Right ventricle myocardium superior (tissue), 1 donor: ENCODE measurements around the gene RPRML. TPM values are rescaled to one million over a fixed set of nuclear protein-coding genes. Genes with fewer than 3 reads are reported as not detected.
"Not testable (repeated sequence)": the region's sequence is repeated elsewhere in the genome, so short reads cannot be mapped to it uniquely, and the experiment has no call there.

Source experiments
- ATAC-seq: fragments of 200-7000 bp; cut with Tn5 transposase; one replicate; pipeline ENCODE4 v1.9.1; 2020; ENCODE audit warnings: mild to moderate bottlenecking; ENCODE audit not compliant: poor library complexity
- DNase-seq: peaks from one replicate; pipeline ENCODE4 v3.0.0-alpha.2; 2020
- intact Hi-C: fragments of 100-400 bp; cut with DNase I; formaldehyde crosslinking; loops from one replicate; pipeline ENCODE4 v1.11.2; 2022
- long read RNA-seq: library from polyadenylated mRNA; unstranded; transcript quantifications from one replicate; pipeline ENCODE4 v2.0.0, GENCODE V29; 2021
- total RNA-seq: library from RNA; stranded (reverse); fragmentation: NEBNext Ultra II Directional; extraction: Animal tissue kit (Norgen Biotek cat#: 25700); gene quantifications from one replicate; pipeline ENCODE4 v1.2.1, GENCODE V29; 2021
- donor health status: DM: no; HTN: yes; CAD: no; lungs with severe emphysema.

Gene RPRML
- total RNA-seq, result not detected
- long read RNA-seq, partial matches to known transcripts, result 0 of 1 reads
- long read RNA-seq, other reads (novel, unspliced or antisense), result 0 of 1 reads

GRCh38 chr17:46979147-46979863 is at the start of gene RPRML:
RPRML (minus strand) TSS chr17:46979253; CDS start chr17:46979007, 246 bp downstream.
- intact Hi-C loops, result no loop called here
- ATAC-seq (peak; percentile 85), DNase-seq (peak; percentile 58)

- DNase-seq, intact Hi-C loops: not testable (repeated sequence)
Observed at GRCh38 chr17:47016966-47017365, 37.9 kb upstream of the RPRML start.

GRCh38 chr17:47013341-47013740 is 34.3 kb upstream of the RPRML start:
- no peak for DNase-seq
- intact Hi-C loops, result no loop called here
- no peak for ATAC-seq

More at GRCh38 chr17:47016966-47017365, 37.9 kb upstream of the RPRML start:
- not testable (repeated sequence) for ATAC-seq

GRCh38 chr17:47012457-47012856 is 33.4 kb upstream of the RPRML start:
- DNase-seq (no peak), ATAC-seq (no peak)
- intact Hi-C loops, result no loop called here

GRCh38 chr17:47009759-47010594 is 30.9 kb upstream of the RPRML start:
- DNase-seq (no peak), ATAC-seq (peak; percentile 36)
- intact Hi-C loops, result no loop called here

- intact Hi-C loops, result loop anchor here (5.0 kb wide), 1 partner anchor 63 kb away; no protein-coding TSS in a partner anchor
- ATAC-seq, result no peak
- no peak for DNase-seq
Observed at GRCh38 chr17:47004906-47005305, 25.9 kb upstream of the RPRML start.

GRCh38 chr17:47003864-47004263 is 24.8 kb upstream of the RPRML start:
- DNase-seq, ATAC-seq: not testable (repeated sequence)
- intact Hi-C loops, result loop anchor here (5.0 kb wide), 1 partner anchor 62 kb away; no protein-coding TSS in a partner anchor

GRCh38 chr17:46995841-46996571 is 17.0 kb upstream of the RPRML start:
- no peak for DNase-seq
- ATAC-seq, result no peak
- intact Hi-C loops, result loop anchor here (10.0 kb wide), 1 partner anchor 151 kb away; no protein-coding TSS in a partner anchor

- intact Hi-C loops, result loop anchor here (10.0 kb wide), 1 partner anchor 150 kb away; no protein-coding TSS in a partner anchor
- no peak for ATAC-seq
- no peak for DNase-seq
Observed at GRCh38 chr17:46994993-46995392, 15.9 kb upstream of the RPRML start.

- intact Hi-C loops, result loop anchor here (10.0 kb wide), 1 partner anchor 147 kb away; no protein-coding TSS in a partner anchor
- no peak for ATAC-seq
- no peak for DNase-seq
Observed at GRCh38 chr17:46991617-46992016, 12.6 kb upstream of the RPRML start.

GRCh38 chr17:46989637-46990431 is 10.8 kb upstream of the RPRML start:
- no peak for DNase-seq
- no peak for ATAC-seq
- intact Hi-C loops, result loop anchor here (10.0 kb wide), 1 partner anchor 145 kb away; no protein-coding TSS in a partner anchor

- DNase-seq, ATAC-seq, intact Hi-C loops: not testable (repeated sequence)
Observed at GRCh38 chr17:46987927-46988326, 8.9 kb upstream of the RPRML start.

- ATAC-seq (no peak), DNase-seq (no peak)
- intact Hi-C loops, result no loop called here
Observed at GRCh38 chr17:46986366-46986765, 7.3 kb upstream of the RPRML start.

GRCh38 chr17:46984892-46985291 is 5.8 kb upstream of the RPRML start:
- ATAC-seq, result peak; percentile 56
- intact Hi-C loops, result no loop called here
- DNase-seq, result no peak

- peak; percentile 92 for ATAC-seq
- intact Hi-C loops, result no loop called here
- DNase-seq, result no peak
Observed at GRCh38 chr17:46984341-46984740, 5.3 kb upstream of the RPRML start.

GRCh38 chr17:46983782-46984181 is 4.7 kb upstream of the RPRML start:
- no peak for DNase-seq
- no peak for ATAC-seq
- intact Hi-C loops, result no loop called here

- ATAC-seq (no peak), DNase-seq (no peak)
- intact Hi-C loops, result no loop called here
Observed at GRCh38 chr17:46982577-46982976, 3.5 kb upstream of the RPRML start.
